ENCODE data around the gene ARHGEF10L.

DNA sequence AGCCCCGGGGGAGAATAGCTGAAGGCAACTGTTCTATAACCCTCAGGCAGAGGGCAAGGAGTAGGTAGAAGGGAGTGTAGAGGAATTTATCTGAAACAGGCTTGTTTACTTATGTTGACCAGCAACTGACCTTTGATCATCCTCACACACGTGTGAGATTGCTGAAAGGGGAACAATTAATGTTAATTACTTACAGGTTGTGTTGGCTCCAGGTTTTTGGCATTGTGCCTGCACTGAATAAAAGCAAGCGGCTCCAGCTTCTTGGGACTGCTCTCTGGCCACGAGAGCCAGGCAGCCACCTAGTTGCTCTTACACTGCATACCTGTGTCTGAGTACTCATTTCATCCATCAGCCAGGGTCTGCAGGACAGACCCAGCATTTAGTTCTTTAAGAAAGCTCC is 41.3 kb upstream of the ARHGEF10L start:
- TF ChIP-seq, protein P1, sequence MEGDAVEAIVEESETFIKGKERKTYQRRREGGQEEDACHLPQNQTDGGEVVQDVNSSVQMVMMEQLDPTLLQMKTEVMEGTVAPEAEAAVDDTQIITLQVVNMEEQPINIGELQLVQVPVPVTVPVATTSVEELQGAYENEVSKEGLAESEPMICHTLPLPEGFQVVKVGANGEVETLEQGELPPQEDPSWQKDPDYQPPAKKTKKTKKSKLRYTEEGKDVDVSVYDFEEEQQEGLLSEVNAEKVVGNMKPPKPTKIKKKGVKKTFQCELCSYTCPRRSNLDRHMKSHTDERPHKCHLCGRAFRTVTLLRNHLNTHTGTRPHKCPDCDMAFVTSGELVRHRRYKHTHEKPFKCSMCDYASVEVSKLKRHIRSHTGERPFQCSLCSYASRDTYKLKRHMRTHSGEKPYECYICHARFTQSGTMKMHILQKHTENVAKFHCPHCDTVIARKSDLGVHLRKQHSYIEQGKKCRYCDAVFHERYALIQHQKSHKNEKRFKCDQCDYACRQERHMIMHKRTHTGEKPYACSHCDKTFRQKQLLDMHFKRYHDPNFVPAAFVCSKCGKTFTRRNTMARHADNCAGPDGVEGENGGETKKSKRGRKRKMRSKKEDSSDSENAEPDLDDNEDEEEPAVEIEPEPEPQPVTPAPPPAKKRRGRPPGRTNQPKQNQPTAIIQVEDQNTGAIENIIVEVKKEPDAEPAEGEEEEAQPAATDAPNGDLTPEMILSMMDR (IDR thresholded peaks at IDR 0.05; ENCODE audit: insufficient read depth, low read length, poor library complexity, severe bottlenecking), result no peak
- TF ChIP-seq EZH2phosphoT487 (conservative IDR thresholded peaks at IDR 0.05; ENCODE audit: low read length), result no peak
